K562 (cell line): ENCODE results near the gene CRPPA. TPM values are rescaled to one million over a fixed set of nuclear protein-coding genes. Genes with fewer than 3 reads are reported as not detected.

ENCODE experiments used
- ATAC-seq: fragments of 200-7000 bp; cut with Tn5 transposase; 3 replicates; pipeline ENCODE4 v1.9.1; 2020; ENCODE audit warnings: moderate library complexity
- BruUV-seq: library from RNA; stranded (reverse); fragments of 400-500 nt; replicated peaks from 2 replicates; lab custom pipeline; 2021; lab: Mats Ljungman, UMichigan
- CTCF ChIA-PET: fragments of 300-600 bp; formaldehyde crosslinking; extraction: SDS; loops from one replicate; lab custom pipeline; 2021; ENCODE audit warnings: low intra/inter-chr PET ratio; lab: Yijun Ruan, JAX
- POLR2A ChIA-PET: fragments of 300-600, 350-650 bp; sonication (Branson Sonifier 250); formaldehyde crosslinking; extraction: SDS; loops from one replicate; lab custom pipeline; 2021; ENCODE audit warnings: antibody characterized with exemption, inconsistent platforms; lab: Yijun Ruan, JAX
- DNase-seq, 4 experiments: peaks; one replicate each; pipeline versions ENCODE4 v3.0.0 to v3.0.0-alpha.2; 2011 to 2018; ENCODE audit warnings: low spot score in 3 of 4, mixed read lengths in 3 of 4; ENCODE audit errors: extremely low read depth in 1 of 4
- FAIRE-seq: peaks from 2 replicates; lab custom pipeline; 2011; peaks lifted over from hg19 to GRCh38; lab: Jason Lieb, UNC
- H2AFZ ChIP-seq: 2 replicates; pipeline ENCODE4 v1.6.0; 2011; ENCODE audit warnings: low read depth, low read length, control low read depth, inconsistent platforms
- H3K27ac ChIP-seq: fragments of 200-600 bp; 3 replicates; pipeline ENCODE4 v1.8.0; 2011; ENCODE audit warnings: low read depth, mild to moderate bottlenecking, control low read depth, inconsistent platforms, low read length, moderate library complexity, mixed read lengths; ENCODE audit errors: extremely low read depth
- H3K27me3 ChIP-seq, 2 experiments: fragments of 300-600 bp in 1 of 2; 2 replicates in 1 of 2; 3 replicates in 1 of 2; pipeline versions ENCODE4 v1.6.0 to v1.8.0; 2011; ENCODE audit warnings: inconsistent platforms in 2 of 2, low read length in 2 of 2, mild to moderate bottlenecking in 1 of 2, mixed read lengths in 1 of 2, moderate library complexity in 1 of 2; ENCODE audit not compliant: control insufficient read depth in 2 of 2, insufficient read depth in 2 of 2
- H3K36me3 ChIP-seq: fragments of 300-600 bp; 3 replicates; pipeline ENCODE4 v1.8.0; 2011; ENCODE audit warnings: mild to moderate bottlenecking, low read length, inconsistent platforms; ENCODE audit not compliant: control insufficient read depth, insufficient read depth
- H3K4me1 ChIP-seq, 2 experiments: fragments of 200-600 bp in 1 of 2; replicated peaks in 1 of 2; 2 replicates in 1 of 2; 3 replicates in 1 of 2; pipeline versions ENCODE4 v1.5.1 to v1.8.0; 2011; ENCODE audit warnings: inconsistent platforms in 2 of 2, low read length in 2 of 2, mild to moderate bottlenecking in 1 of 2, mixed read lengths in 1 of 2, moderate library complexity in 1 of 2; ENCODE audit not compliant: control insufficient read depth in 2 of 2, insufficient read depth in 2 of 2
- H3K4me2 ChIP-seq: 2 replicates; pipeline ENCODE4 v1.6.1; 2011; ENCODE audit warnings: low read length, control low read depth, inconsistent platforms, mixed read lengths; ENCODE audit not compliant: insufficient read depth
- H3K4me3 ChIP-seq: fragments of 200-600 bp; sonication (generic), shearing (Covaris generic); 2 replicates; pipeline ENCODE4 v1.5.1; 2016; ENCODE audit warnings: control low read depth, inconsistent platforms
- H3K79me2 ChIP-seq: fragments of 200-600 bp; 3 replicates; pipeline ENCODE4 v1.8.0; 2011; ENCODE audit warnings: low read length, inconsistent platforms; ENCODE audit not compliant: control insufficient read depth, insufficient read depth
- H3K9ac ChIP-seq, 2 experiments: 2 replicates each; pipeline versions ENCODE4 v1.6.0 to v1.6.1; 2011; ENCODE audit warnings: low read depth in 2 of 2, low read length in 2 of 2, control low read depth in 1 of 2, inconsistent platforms in 1 of 2, mild to moderate bottlenecking in 1 of 2, mixed read lengths in 1 of 2; ENCODE audit not compliant: insufficient read depth in 1 of 2
- H3K9me1 ChIP-seq: one replicate; pipeline ENCODE4 v1.6.0; 2011; ENCODE audit warnings: inconsistent platforms, mild to moderate bottlenecking, low read length, moderate library complexity; ENCODE audit not compliant: control insufficient read depth, insufficient read depth
- H3K9me3 ChIP-seq: replicated peaks from 2 replicates; pipeline ENCODE4 v1.5.1; 2011; ENCODE audit warnings: low read depth, low read length, inconsistent platforms; ENCODE audit not compliant: control insufficient read depth, insufficient read depth
- H4K20me1 ChIP-seq: replicated peaks from 2 replicates; pipeline ENCODE4 v1.6.1; 2011; ENCODE audit warnings: low read length, inconsistent platforms, mixed read lengths; ENCODE audit not compliant: control insufficient read depth, insufficient read depth
- ATF6 ChIP-seq: sonication (generic); formaldehyde crosslinking; IDR thresholded peaks from 2 replicates; pipeline ENCODE4 v1.4.0; 2020; ENCODE audit warnings: mild to moderate bottlenecking, missing genetic modification reagents
- C11orf30 ChIP-seq: fragments of 450-650 bp; IDR thresholded peaks from 2 replicates; pipeline ENCODE4 v1.6.1; 2016; ENCODE audit warnings: low read depth, mild to moderate bottlenecking
- CBX3 ChIP-seq, 2 experiments: IDR thresholded peaks; 1 replicate in 1 of 2; 2 replicates in 1 of 2; pipeline ENCODE4 v1.6.1; 2012; ENCODE audit warnings: inconsistent platforms in 2 of 2, low read length in 2 of 2, borderline replicate concordance in 1 of 2, control low read depth in 1 of 2
- MAFF ChIP-seq: IDR thresholded peaks from 2 replicates; pipeline ENCODE4 v1.6.1; 2012; ENCODE audit warnings: low read length, improper control_type of control experiment
- RBM25 ChIP-seq: fragments of 200-400 bp; formaldehyde crosslinking; IDR thresholded peaks from 2 replicates; pipeline ENCODE4 v1.6.1; 2018; ENCODE audit warnings: low read length, low read depth, moderate library complexity; ENCODE audit not compliant: severe bottlenecking
- SFPQ ChIP-seq: fragments of 200-400 bp; formaldehyde crosslinking; IDR thresholded peaks from 2 replicates; pipeline ENCODE4 v1.6.1; 2017; ENCODE audit warnings: mild to moderate bottlenecking, low read depth, low read length, moderate library complexity
- USF2 ChIP-seq: sonication (generic); formaldehyde crosslinking; IDR thresholded peaks from 2 replicates; pipeline ENCODE4 v1.5.0; 2020; ENCODE audit warnings: missing genetic modification reagents
- ZNF146 ChIP-seq: IDR thresholded peaks from one replicate; pipeline ENCODE4 v1.6.1; 2018; ENCODE audit warnings: missing compliant biosample characterization; ENCODE audit not compliant: unreplicated experiment
- ZNF280B ChIP-seq: fragments of 250-450 bp; sonication (Bioruptor Pico); IDR thresholded peaks from 2 replicates; pipeline ENCODE4 v1.5.1; 2021; ENCODE audit warnings: mild to moderate bottlenecking
- ZNF316 ChIP-seq: fragments of 450-650 bp; IDR thresholded peaks from 2 replicates; pipeline ENCODE4 v1.6.1; 2016
- WGBS: fragments of 100-300 bp; shearing (Covaris generic); methylation state at CpG from one replicate; pipeline ENCODE4 v1.1.6; 2016; ENCODE audit warnings: low coverage, mixed read lengths; ENCODE audit not compliant: insufficient coverage; ENCODE audit errors: missing lambda C conversion rate; 5-methylcytosine and 5-hydroxymethylcytosine counted together
- in situ Hi-C: fragments of 300-500 bp; cut with MboI; formaldehyde crosslinking; loops from 4 replicates; pipeline ENCODE4 v1.15.0; 2018; ENCODE audit warnings: inconsistent platforms, mixed read lengths
- intact Hi-C: fragments of 100-400 bp; cut with micrococcal nuclease; formaldehyde crosslinking; loops from 2 replicates; pipeline ENCODE4 v1.14.2; 2022
- polyA plus RNA-seq, 8 experiments: library from polyadenylated mRNA; depleted of rRNA in 4 of 8; stranded (reverse) in 5 of 8; unstranded in 3 of 8; fragments of >200 nt; fragmentation: Nextera tagmentation in 2 of 8; fragmentation: Illumina TruSeq in 1 of 8; extraction: Ambion mirVana in 2 of 8; extraction: Trizol in 1 of 8; gene quantifications; 2 replicates each; pipeline versions ENCODE4 v1.2.1 to v1.2.3, GENCODE V29; 2011 to 2014; ENCODE audit warnings: inconsistent platforms in 1 of 8, missing spikeins in 1 of 8
- total RNA-seq, 7 experiments: library from RNA; depleted of rRNA in 6 of 7; stranded (reverse); fragments of >200 nt in 6 of 7; fragmentation: Illumina TruSeq in 2 of 7; extraction: Trizol in 2 of 7; gene quantifications; 2 replicates each; pipeline versions ENCODE4 v1.2.1 to v1.2.3, GENCODE V29; 2011 to 2021; ENCODE audit warnings: low replicate concordance in 1 of 7
- TF ChIP-seq, protein P1 (sequence below): sonication (generic); formaldehyde crosslinking; IDR thresholded peaks from 2 replicates; pipeline ENCODE4 v1.8.0; 2022; ENCODE audit warnings: mild to moderate bottlenecking, low read depth, missing genetic modification reagents

Gene CRPPA
- total and polyA plus RNA-seq, 9 of the 15 experiments (the other 6 are each of a cell fraction or from before 2014, with no cell fraction given), result 3.9 to 14.4 (median 7.8) TPM

DNA sequence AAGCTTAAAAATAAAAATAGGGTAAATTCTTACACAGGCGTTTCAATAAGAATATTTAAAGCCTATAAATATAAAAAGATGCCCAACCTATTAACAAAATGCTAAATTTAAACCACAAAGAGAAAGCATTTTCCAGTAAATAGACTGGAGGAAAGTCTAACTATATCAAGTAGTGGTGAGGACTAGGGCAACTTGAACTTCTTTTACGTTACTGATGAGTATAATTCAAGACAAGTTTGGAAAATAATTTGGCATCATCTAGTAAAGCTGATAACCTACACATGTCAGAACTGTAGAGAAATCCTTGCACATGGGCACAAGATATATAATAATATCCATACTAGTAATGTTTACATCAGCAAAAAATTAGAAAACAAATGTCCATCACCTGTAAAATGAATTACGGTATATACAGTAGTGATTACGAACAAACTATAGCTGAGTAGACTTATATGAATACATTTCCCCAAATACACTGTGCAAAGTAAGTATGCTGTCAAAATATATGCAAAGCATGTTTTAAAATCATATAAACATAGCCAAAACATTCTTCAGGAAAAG lies 27.4 kb downstream of the CRPPA start:
- no peak overlapping the region for H3K9ac ChIP-seq
- H3K4me1 ChIP-seq, result no peaks in the 10 kb centered on the region
- in situ Hi-C loops, result no loop called here
- H2AFZ ChIP-seq, result no peak overlapping the region
- peaks cover 32% of the 10 kb centered on the region for H3K9me3 ChIP-seq
- DNase-seq (no peak), ATAC-seq (no peak), FAIRE-seq (no peak)
- no TSS peak for BruUV-seq
- no peak overlapping the region for H3K4me3 ChIP-seq
- H3K27me3 ChIP-seq, result no peaks in the 10 kb centered on the region; a peak in 1 of 5 replicates
- H3K27ac ChIP-seq, result no peak overlapping the region
- H3K36me3 ChIP-seq, result peaks cover 32% of the 10 kb centered on the region
- intact Hi-C loops, result no loop called here
- CTCF ChIA-PET, result no interaction called here
- POLR2A ChIA-PET, result no interaction called here
- no peaks in the 10 kb centered on the region for H3K9me1 ChIP-seq
- WGBS, result 94% methylated on average over 4 of the region's 4 CpGs
- TF ChIP-seq ATF6 (no peak), ZNF316 (peak; percentile 68), CBX3 (IDR thresholded peaks at IDR 0.05; ENCODE audit: borderline replicate concordance in 1 of 2, low read length in 2 of 2) (peak in 1 of 2 experiments; percentile 78; a peak in 2 of 3 replicates), ZNF280B (CRISPR knock-in tag) (no peak), ZNF146 (CRISPR knock-in tag) (no peak), RBM25 (peak; percentile 74), USF2 (CRISPR knock-in tag) (no peak), MAFF (peak; percentile 16; the same call in 1 of the 2 replicates), SFPQ (no peak), C11orf30 (peak; percentile 51)
- TF ChIP-seq, protein P1, sequence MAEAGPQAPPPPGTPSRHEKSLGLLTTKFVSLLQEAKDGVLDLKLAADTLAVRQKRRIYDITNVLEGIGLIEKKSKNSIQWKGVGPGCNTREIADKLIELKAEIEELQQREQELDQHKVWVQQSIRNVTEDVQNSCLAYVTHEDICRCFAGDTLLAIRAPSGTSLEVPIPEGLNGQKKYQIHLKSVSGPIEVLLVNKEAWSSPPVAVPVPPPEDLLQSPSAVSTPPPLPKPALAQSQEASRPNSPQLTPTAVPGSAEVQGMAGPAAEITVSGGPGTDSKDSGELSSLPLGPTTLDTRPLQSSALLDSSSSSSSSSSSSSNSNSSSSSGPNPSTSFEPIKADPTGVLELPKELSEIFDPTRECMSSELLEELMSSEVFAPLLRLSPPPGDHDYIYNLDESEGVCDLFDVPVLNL (CRISPR knock-in tag), result no peak
- H3K4me2 ChIP-seq, result no peak overlapping the region
- no peaks in the 10 kb centered on the region for H3K79me2 ChIP-seq
- H4K20me1 ChIP-seq, result no peaks in the 10 kb centered on the region
